GM12878 (cell line): ENCODE measurements around the gene DUSP22. TPM values are rescaled to one million over a fixed set of nuclear protein-coding genes. Genes with fewer than 3 reads are reported as not detected.

Source experiments
- ATAC-seq: fragments of 200-7000 bp; cut with Tn5 transposase; 3 replicates; pipeline ENCODE4 v1.9.1; 2020; ENCODE audit warnings: mild to moderate bottlenecking, moderate library complexity
- BruUV-seq: library from RNA; stranded (reverse); fragments of 400-500 nt; replicated peaks from 2 replicates; lab custom pipeline; 2021; lab: Mats Ljungman, UMichigan
- CTCF ChIA-PET: fragments of 300-600 bp; sonication (Branson Sonifier 250); formaldehyde crosslinking; extraction: SDS; loops from one replicate; lab custom pipeline; 2021; ENCODE audit warnings: inconsistent platforms; lab: Yijun Ruan, JAX
- POLR2A ChIA-PET: fragments of 350-600 bp; formaldehyde crosslinking; extraction: SDS; loops from one replicate; lab custom pipeline; 2021; ENCODE audit warnings: inconsistent platforms; lab: Charles Lee
- RAD21 ChIA-PET: fragments of 300-600 bp; sonication (Branson Sonifier 250); formaldehyde crosslinking; loops from one replicate; lab custom pipeline; 2023; ENCODE audit warnings: antibody characterized with exemption; ENCODE audit not compliant: unreplicated experiment; lab: Charles Lee
- SMC1A ChIA-PET: fragments of 300-600 bp; sonication (Branson Sonifier 250); formaldehyde crosslinking; loops from one replicate; lab custom pipeline; 2023; ENCODE audit not compliant: unreplicated experiment, uncharacterized antibody; lab: Charles Lee
- DNase-seq: peaks from one replicate; pipeline ENCODE4 v3.0.0-alpha.2; 2011; ENCODE audit warnings: low read depth, low spot score
- FAIRE-seq: peaks from 3 replicates; lab custom pipeline; 2011; peaks lifted over from hg19 to GRCh38; lab: Jason Lieb, UNC
- H2AFZ ChIP-seq: 2 replicates; pipeline ENCODE4 v1.6.0; 2011; ENCODE audit warnings: low read depth, low read length, control low read depth; ENCODE audit not compliant: control insufficient read depth
- H3K27ac ChIP-seq: 2 replicates; pipeline ENCODE4 v1.5.1; 2011; ENCODE audit warnings: control low read depth; ENCODE audit not compliant: control insufficient read depth, insufficient read depth
- H3K27me3 ChIP-seq, 2 experiments: replicated peaks in 1 of 2; 2 replicates each; pipeline versions ENCODE4 v1.6.0 to v1.6.1; 2011; ENCODE audit warnings: low read length in 1 of 2; ENCODE audit not compliant: control insufficient read depth in 2 of 2, insufficient read depth in 2 of 2
- H3K36me3 ChIP-seq, 2 experiments: 2 replicates each; pipeline ENCODE4 v1.5.1; 2011; ENCODE audit warnings: low read length in 1 of 2; ENCODE audit not compliant: control insufficient read depth in 2 of 2, insufficient read depth in 2 of 2
- H3K4me1 ChIP-seq: 2 replicates; pipeline ENCODE4 v1.6.1; 2011; ENCODE audit warnings: mild to moderate bottlenecking, low read length, moderate library complexity, mixed read lengths; ENCODE audit not compliant: control insufficient read depth, insufficient read depth
- H3K4me2 ChIP-seq: 2 replicates; pipeline ENCODE4 v1.6.0; 2011; ENCODE audit warnings: control low read depth; ENCODE audit not compliant: control insufficient read depth, insufficient read depth
- H3K4me3 ChIP-seq: fragments of 200-600 bp; sonication (generic); 2 replicates; pipeline ENCODE4 v1.5.1; 2016
- H3K79me2 ChIP-seq: 2 replicates; pipeline ENCODE4 v1.6.0; 2011; ENCODE audit warnings: low read length; ENCODE audit not compliant: control insufficient read depth, insufficient read depth
- H3K9ac ChIP-seq: 2 replicates; pipeline ENCODE4 v1.8.0; 2011; ENCODE audit warnings: low read length, control low read depth, mixed read lengths; ENCODE audit not compliant: control insufficient read depth, insufficient read depth
- H3K9me3 ChIP-seq: replicated peaks from 3 replicates; pipeline ENCODE4 v1.5.1; 2011; ENCODE audit warnings: mild to moderate bottlenecking, low read length; ENCODE audit not compliant: control insufficient read depth, insufficient read depth
- H4K20me1 ChIP-seq: 2 replicates; pipeline ENCODE4 v1.6.0; 2011; ENCODE audit not compliant: control insufficient read depth, insufficient read depth
- CHD1 ChIP-seq: IDR thresholded peaks from 2 replicates; pipeline ENCODE4 v1.6.1; 2012; ENCODE audit warnings: low read depth, low read length, improper control_type of control experiment
- CREB1 ChIP-seq: IDR thresholded peaks from 2 replicates; pipeline ENCODE4 v1.6.1; 2012; ENCODE audit warnings: low read depth, mild to moderate bottlenecking, inconsistent platforms
- FOXM1 ChIP-seq: IDR thresholded peaks from 2 replicates; pipeline ENCODE4 v1.6.1; 2012; ENCODE audit warnings: low read depth, mild to moderate bottlenecking, inconsistent platforms, low read length, moderate library complexity
- GABPA ChIP-seq: IDR thresholded peaks from 2 replicates; pipeline ENCODE4 v1.6.1; 2014; ENCODE audit warnings: antibody characterized with exemption, low read depth, mild to moderate bottlenecking, inconsistent platforms
- LARP7 ChIP-seq: fragments of 450-650 bp; IDR thresholded peaks from 2 replicates; pipeline ENCODE4 v1.6.1; 2017; ENCODE audit warnings: mild to moderate bottlenecking
- NFXL1 ChIP-seq: fragments of 450-650 bp; IDR thresholded peaks from 2 replicates; pipeline ENCODE4 v1.6.1; 2017; ENCODE audit warnings: antibody characterized with exemption, mild to moderate bottlenecking, borderline replicate concordance
- NR2F1 ChIP-seq: fragments of 450-650 bp; conservative IDR thresholded peaks from 2 replicates; pipeline ENCODE4 v1.6.1; 2017; ENCODE audit warnings: mild to moderate bottlenecking
- RCOR1 ChIP-seq: conservative IDR thresholded peaks from 2 replicates; pipeline ENCODE4 v1.6.1; 2012; ENCODE audit warnings: low read depth, low read length, improper control_type of control experiment
- SMAD5 ChIP-seq: IDR thresholded peaks from 2 replicates; pipeline ENCODE4 v1.6.1; 2016; ENCODE audit warnings: antibody characterized with exemption, low read depth
- SREBF2 ChIP-seq: IDR thresholded peaks from 2 replicates; pipeline ENCODE4 v1.6.1; 2012; ENCODE audit warnings: mild to moderate bottlenecking, low read length
- WGBS: methylation state at CpG from one replicate; pipeline ENCODE4 v1.1.6; 2016; ENCODE audit warnings: low lambda C conversion rate; ENCODE audit not compliant: insufficient replicate concordance, insufficient coverage; ENCODE audit errors: missing lambda C conversion rate; 5-methylcytosine and 5-hydroxymethylcytosine counted together
- in situ Hi-C: fragments of 300-500 bp; cut with MboI; formaldehyde crosslinking; loops from 9 replicates; pipeline ENCODE4 v1.14.3; 2018; ENCODE audit warnings: mixed read lengths
- intact Hi-C: fragments of 100-400 bp; cut with micrococcal nuclease; formaldehyde crosslinking; loops from one replicate; pipeline ENCODE4 v1.14.2; 2022; ENCODE audit not compliant: unreplicated experiment
- polyA plus RNA-seq, 11 experiments: library from polyadenylated mRNA; depleted of rRNA in 4 of 11; unstranded in 6 of 11; stranded (reverse) in 5 of 11; fragments of >200 nt; fragmentation: Nextera tagmentation in 4 of 11; fragmentation: Illumina TruSeq in 1 of 11; extraction: Ambion mirVana in 4 of 11; extraction: Trizol in 1 of 11; gene quantifications; 1 replicate in 1 of 11; 2 replicates in 10 of 11; pipeline versions ENCODE4 v1.2.1 to v1.2.3, GENCODE V29; 2011 to 2016; ENCODE audit warnings: inconsistent platforms in 2 of 11, missing spikeins in 2 of 11, low read depth in 1 of 11
- total RNA-seq, 4 experiments: library from RNA; depleted of rRNA in 3 of 4; stranded (reverse); fragments of >200 nt in 3 of 4; fragmentation: Illumina TruSeq in 1 of 4; extraction: Trizol in 1 of 4; gene quantifications; 2 replicates each; pipeline versions ENCODE4 v1.2.1 to v1.2.3, GENCODE V29; 2013 to 2021
- TF ChIP-seq, protein P1 (sequence below): IDR thresholded peaks from 2 replicates; pipeline ENCODE4 v1.6.1; 2012; ENCODE audit warnings: mild to moderate bottlenecking, low read depth, low read length
- TF ChIP-seq, protein P2 (sequence below): fragments of 450-650 bp; IDR thresholded peaks from 2 replicates; pipeline ENCODE4 v1.6.1; 2018; ENCODE audit warnings: borderline replicate concordance, mild to moderate bottlenecking; ENCODE audit not compliant: partially characterized antibody
- TF ChIP-seq, protein P3 (sequence below): fragments of 450-650 bp; IDR thresholded peaks from 2 replicates; pipeline ENCODE4 v1.6.1; 2018; ENCODE audit warnings: mild to moderate bottlenecking, low read depth, moderate library complexity; ENCODE audit not compliant: partially characterized antibody

Gene DUSP22
- total and polyA plus RNA-seq, 10 of the 15 experiments (the other 5 are each of a cell fraction or from before 2014, with no cell fraction given): 78.9 to 156 (median 107) TPM

DNA sequence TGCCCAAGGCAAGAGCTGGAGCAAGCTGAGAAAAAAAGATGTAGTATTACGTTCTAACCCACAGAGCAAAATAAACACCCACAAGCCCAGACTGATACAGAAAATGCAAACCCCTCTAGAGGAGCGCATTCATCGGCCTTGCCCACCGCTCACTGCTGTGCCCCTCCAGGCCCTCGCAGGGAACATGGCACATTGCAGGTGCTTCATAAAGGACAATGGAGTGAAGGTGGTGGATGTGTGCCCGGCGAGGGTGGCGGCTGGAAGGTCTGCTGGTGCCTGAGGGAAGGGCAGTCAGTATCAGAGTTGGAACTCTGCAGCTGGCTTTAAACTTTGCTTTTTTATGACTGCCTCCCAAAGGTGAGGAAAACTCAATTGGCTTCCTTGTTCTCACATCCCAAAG, 80.7 kb downstream of the DUSP22 start (continued):
- no peak for TF ChIP-seq LARP7
- TF ChIP-seq, protein P1, sequence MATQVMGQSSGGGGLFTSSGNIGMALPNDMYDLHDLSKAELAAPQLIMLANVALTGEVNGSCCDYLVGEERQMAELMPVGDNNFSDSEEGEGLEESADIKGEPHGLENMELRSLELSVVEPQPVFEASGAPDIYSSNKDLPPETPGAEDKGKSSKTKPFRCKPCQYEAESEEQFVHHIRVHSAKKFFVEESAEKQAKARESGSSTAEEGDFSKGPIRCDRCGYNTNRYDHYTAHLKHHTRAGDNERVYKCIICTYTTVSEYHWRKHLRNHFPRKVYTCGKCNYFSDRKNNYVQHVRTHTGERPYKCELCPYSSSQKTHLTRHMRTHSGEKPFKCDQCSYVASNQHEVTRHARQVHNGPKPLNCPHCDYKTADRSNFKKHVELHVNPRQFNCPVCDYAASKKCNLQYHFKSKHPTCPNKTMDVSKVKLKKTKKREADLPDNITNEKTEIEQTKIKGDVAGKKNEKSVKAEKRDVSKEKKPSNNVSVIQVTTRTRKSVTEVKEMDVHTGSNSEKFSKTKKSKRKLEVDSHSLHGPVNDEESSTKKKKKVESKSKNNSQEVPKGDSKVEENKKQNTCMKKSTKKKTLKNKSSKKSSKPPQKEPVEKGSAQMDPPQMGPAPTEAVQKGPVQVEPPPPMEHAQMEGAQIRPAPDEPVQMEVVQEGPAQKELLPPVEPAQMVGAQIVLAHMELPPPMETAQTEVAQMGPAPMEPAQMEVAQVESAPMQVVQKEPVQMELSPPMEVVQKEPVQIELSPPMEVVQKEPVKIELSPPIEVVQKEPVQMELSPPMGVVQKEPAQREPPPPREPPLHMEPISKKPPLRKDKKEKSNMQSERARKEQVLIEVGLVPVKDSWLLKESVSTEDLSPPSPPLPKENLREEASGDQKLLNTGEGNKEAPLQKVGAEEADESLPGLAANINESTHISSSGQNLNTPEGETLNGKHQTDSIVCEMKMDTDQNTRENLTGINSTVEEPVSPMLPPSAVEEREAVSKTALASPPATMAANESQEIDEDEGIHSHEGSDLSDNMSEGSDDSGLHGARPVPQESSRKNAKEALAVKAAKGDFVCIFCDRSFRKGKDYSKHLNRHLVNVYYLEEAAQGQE: no peak

DNA sequence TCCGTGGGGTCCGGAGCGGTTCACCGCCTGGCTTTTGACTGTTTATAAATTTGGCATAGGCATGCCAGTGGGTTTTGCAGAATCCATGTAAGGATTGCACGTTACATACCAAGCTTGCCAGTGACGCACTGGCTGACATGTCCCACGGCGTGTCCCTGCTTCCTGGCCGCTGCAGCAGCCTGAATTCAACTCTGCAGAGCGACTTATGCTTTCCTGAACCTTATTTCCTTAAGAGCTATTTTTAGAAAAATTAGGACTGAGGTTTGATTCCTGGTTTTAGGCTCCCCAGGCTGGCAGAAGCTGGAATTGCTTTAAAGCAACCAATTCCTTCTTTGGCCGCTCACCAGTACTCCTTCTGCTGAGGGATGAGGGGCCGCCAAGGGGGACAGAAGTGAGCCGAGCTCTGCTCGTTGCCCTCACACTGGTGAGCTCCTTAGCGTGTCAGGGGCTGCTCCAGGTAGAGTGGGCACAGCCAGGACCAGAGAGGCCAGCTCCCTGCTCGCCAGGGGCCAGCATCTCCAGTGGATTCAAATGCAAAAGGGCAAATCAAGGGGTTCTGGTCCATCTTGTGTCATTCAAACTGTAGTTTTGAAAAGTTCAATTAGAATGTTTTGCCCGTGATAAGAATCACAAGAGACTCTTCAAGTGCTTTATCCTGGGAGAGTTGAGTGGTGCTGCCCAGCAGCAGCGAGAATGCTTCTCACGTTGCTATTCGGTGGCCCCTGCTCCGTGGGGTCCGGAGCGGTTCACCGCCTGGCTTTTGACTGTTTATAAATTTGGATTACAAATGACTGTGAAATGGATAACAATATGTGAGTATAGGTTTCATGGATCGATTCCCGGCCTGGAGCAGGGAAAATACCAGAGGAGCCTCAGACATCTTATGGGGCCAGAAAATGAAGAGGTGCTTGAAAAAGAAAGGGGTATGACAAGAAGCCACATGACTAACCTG, 81.8 kb downstream of the DUSP22 start:
- intact Hi-C loops (no loop called here), in situ Hi-C loops (no loop called here)
- ChIA-PET POLR2A (no interaction called here), SMC1A (interaction anchor here (0.8 to 3.8 kb wide), 9 partner anchors 11 to 52 kb away, joined by 3 to 15 read pairs (median 3); no protein-coding TSS in a partner anchor), RAD21 (interaction anchor here (0.5 kb wide), 1 partner anchor 65 kb away, joined by 3 read pairs; no protein-coding TSS in a partner anchor), CTCF (interaction anchor here (0.9 to 1.9 kb wide), 3 partner anchors 16 to 19 kb away, joined by 3 to 8 read pairs (median 5); partner anchors contain the start of gene IRF4)
- H3K36me3 ChIP-seq: no peaks in the 10 kb centered on the region
- H3K9ac ChIP-seq: no peak overlapping the region
- no peak overlapping the region for H3K4me3 ChIP-seq
- no peak overlapping the region for H3K27ac ChIP-seq
- peaks cover 35% of the 10 kb centered on the region for H3K4me1 ChIP-seq
- no peak for DNase-seq
- H2AFZ ChIP-seq: no peak overlapping the region
- H3K79me2 ChIP-seq: no peaks in the 10 kb centered on the region
- no peaks in the 10 kb centered on the region; the same call in 1 of the 3 replicates for H3K9me3 ChIP-seq
- no TSS peak for BruUV-seq
- 68% methylated on average over 26 of the region's 26 CpGs for WGBS
- no peaks in the 10 kb centered on the region for H4K20me1 ChIP-seq
- ATAC-seq: no peak
- H3K27me3 ChIP-seq: no peaks in the 10 kb centered on the region
- FAIRE-seq: no peak
- H3K4me2 ChIP-seq: no peak overlapping the region
- TF ChIP-seq CHD1 (no peak), SREBF2 (no peak), NR2F1 (no peak), NFXL1 (no peak), FOXM1 (no peak), GABPA (no peak), RCOR1 (no peak), SMAD5 (no peak), CREB1 (no peak)
- TF ChIP-seq, protein P2, sequence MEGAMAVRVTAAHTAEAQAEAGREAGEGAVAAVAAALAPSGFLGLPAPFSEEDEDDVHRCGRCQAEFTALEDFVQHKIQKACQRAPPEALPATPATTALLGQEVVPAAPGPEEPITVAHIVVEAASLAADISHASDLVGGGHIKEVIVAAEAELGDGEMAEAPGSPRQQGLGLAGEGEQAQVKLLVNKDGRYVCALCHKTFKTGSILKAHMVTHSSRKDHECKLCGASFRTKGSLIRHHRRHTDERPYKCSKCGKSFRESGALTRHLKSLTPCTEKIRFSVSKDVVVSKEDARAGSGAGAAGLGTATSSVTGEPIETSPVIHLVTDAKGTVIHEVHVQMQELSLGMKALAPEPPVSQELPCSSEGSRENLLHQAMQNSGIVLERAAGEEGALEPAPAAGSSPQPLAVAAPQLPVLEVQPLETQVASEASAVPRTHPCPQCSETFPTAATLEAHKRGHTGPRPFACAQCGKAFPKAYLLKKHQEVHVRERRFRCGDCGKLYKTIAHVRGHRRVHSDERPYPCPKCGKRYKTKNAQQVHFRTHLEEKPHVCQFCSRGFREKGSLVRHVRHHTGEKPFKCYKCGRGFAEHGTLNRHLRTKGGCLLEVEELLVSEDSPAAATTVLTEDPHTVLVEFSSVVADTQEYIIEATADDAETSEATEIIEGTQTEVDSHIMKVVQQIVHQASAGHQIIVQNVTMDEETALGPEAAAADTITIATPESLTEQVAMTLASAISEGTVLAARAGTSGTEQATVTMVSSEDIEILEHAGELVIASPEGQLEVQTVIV: no peak
- TF ChIP-seq, protein P3, sequence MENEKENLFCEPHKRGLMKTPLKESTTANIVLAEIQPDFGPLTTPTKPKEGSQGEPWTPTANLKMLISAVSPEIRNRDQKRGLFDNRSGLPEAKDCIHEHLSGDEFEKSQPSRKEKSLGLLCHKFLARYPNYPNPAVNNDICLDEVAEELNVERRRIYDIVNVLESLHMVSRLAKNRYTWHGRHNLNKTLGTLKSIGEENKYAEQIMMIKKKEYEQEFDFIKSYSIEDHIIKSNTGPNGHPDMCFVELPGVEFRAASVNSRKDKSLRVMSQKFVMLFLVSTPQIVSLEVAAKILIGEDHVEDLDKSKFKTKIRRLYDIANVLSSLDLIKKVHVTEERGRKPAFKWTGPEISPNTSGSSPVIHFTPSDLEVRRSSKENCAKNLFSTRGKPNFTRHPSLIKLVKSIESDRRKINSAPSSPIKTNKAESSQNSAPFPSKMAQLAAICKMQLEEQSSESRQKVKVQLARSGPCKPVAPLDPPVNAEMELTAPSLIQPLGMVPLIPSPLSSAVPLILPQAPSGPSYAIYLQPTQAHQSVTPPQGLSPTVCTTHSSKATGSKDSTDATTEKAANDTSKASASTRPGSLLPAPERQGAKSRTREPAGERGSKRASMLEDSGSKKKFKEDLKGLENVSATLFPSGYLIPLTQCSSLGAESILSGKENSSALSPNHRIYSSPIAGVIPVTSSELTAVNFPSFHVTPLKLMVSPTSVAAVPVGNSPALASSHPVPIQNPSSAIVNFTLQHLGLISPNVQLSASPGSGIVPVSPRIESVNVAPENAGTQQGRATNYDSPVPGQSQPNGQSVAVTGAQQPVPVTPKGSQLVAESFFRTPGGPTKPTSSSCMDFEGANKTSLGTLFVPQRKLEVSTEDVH: no peak
